GM23248 (cell line): ENCODE results near the gene TSPAN9. TPM values are rescaled to one million over a fixed set of nuclear protein-coding genes. Genes with fewer than 3 reads are reported as not detected.

Experiments
- DNase-seq: peaks from one replicate; pipeline ENCODE4 v3.0.0-alpha.2; 2015
- H2AFZ ChIP-seq: fragments of 200-600 bp; sonication (generic); 2 replicates; pipeline ENCODE4 v1.6.1; 2016; ENCODE audit warnings: antibody characterized with exemption
- H3F3A ChIP-seq: fragments of 200-600 bp; sonication (generic); 2 replicates; pipeline ENCODE4 v1.6.1; 2016; ENCODE audit warnings: mild to moderate bottlenecking, antibody characterized with exemption, mixed run types; ENCODE audit not compliant: insufficient read depth
- H3K27ac ChIP-seq: fragments of 200-600 bp; sonication (generic); 2 replicates; pipeline ENCODE4 v1.5.1; 2016; ENCODE audit warnings: mild to moderate bottlenecking
- H3K27me3 ChIP-seq: fragments of 200-600 bp; sonication (generic); replicated peaks from 2 replicates; pipeline ENCODE4 v1.6.1; 2016; ENCODE audit warnings: mild to moderate bottlenecking; ENCODE audit not compliant: insufficient read depth
- H3K36me3 ChIP-seq: fragments of 200-600 bp; sonication (generic); 2 replicates; pipeline ENCODE4 v1.6.1; 2016; ENCODE audit warnings: low read depth, mild to moderate bottlenecking
- H3K4me1 ChIP-seq: fragments of 200-600 bp; sonication (generic); 2 replicates; pipeline ENCODE4 v1.6.1; 2016; ENCODE audit warnings: mild to moderate bottlenecking; ENCODE audit not compliant: insufficient read depth
- H3K4me2 ChIP-seq: fragments of 200-600 bp; sonication (generic); one replicate; pipeline ENCODE4 v1.6.1; 2016; ENCODE audit warnings: mild to moderate bottlenecking; ENCODE audit not compliant: unreplicated experiment
- H3K4me3 ChIP-seq: fragments of 200-600 bp; sonication (generic); 2 replicates; pipeline ENCODE4 v1.5.1; 2016; ENCODE audit warnings: mild to moderate bottlenecking
- H3K79me2 ChIP-seq: fragments of 200-600 bp; sonication (generic); 2 replicates; pipeline ENCODE4 v1.6.1; 2016; ENCODE audit warnings: mild to moderate bottlenecking; ENCODE audit not compliant: insufficient read depth
- H3K9ac ChIP-seq: fragments of 200-600 bp; sonication (generic); 2 replicates; pipeline ENCODE4 v1.6.1; 2016; ENCODE audit warnings: mild to moderate bottlenecking
- H3K9me2 ChIP-seq: fragments of 200-600 bp; sonication (generic); 2 replicates; pipeline ENCODE4 v1.6.1; 2016; ENCODE audit warnings: mixed run types, mild to moderate bottlenecking, moderate library complexity; ENCODE audit not compliant: insufficient read depth
- H3K9me3 ChIP-seq: fragments of 200-600 bp; sonication (generic); one replicate; pipeline ENCODE4 v1.6.1; 2017; ENCODE audit warnings: low read depth
- H4K20me1 ChIP-seq: fragments of 200-600 bp; sonication (generic); 2 replicates; pipeline ENCODE4 v1.6.0; 2016; ENCODE audit not compliant: insufficient read depth
- EZH2 ChIP-seq: fragments of 200-600 bp; sonication (generic); IDR thresholded peaks from 2 replicates; pipeline ENCODE4 v1.6.1; 2018; ENCODE audit warnings: antibody characterized with exemption, mild to moderate bottlenecking; ENCODE audit not compliant: insufficient read depth, poor library complexity, severe bottlenecking
- EZH2phosphoT487 ChIP-seq: fragments of 200-600 bp; sonication (generic); IDR thresholded peaks from 2 replicates; pipeline ENCODE4 v1.6.1; 2018; ENCODE audit warnings: antibody characterized with exemption, moderate library complexity, mild to moderate bottlenecking, low read depth; ENCODE audit not compliant: insufficient read depth
- WGBS, 2 experiments: methylation state at CpG; one replicate each; pipeline ENCODE4 v1.1.6; 2015 to 2017; ENCODE audit warnings: low lambda C conversion rate in 2 of 2, low coverage in 1 of 2; ENCODE audit errors: missing lambda C conversion rate in 2 of 2; 5-methylcytosine and 5-hydroxymethylcytosine counted together
- in situ Hi-C: fragments of 300-500 bp; cut with MboI; formaldehyde crosslinking; loops from 2 replicates; pipeline ENCODE4 v1.15.0; 2020
- polyA plus RNA-seq: library from polyadenylated mRNA; unstranded; fragments of >200 nt; fragmentation: Nextera tagmentation; extraction: Ambion mirVana; gene quantifications from 2 replicates; pipeline ENCODE4 v1.2.1, GENCODE V29; 2016
- total RNA-seq: library from RNA; depleted of rRNA; stranded (reverse); fragments of >200 nt; shearing (Covaris generic); gene quantifications from 2 replicates; pipeline ENCODE4 v1.2.3, GENCODE V29; 2014

Gene TSPAN9
- total and polyA plus RNA-seq, 2 experiments from 2014 or later: 9.5 to 14.4 TPM

- no peak for DNase-seq
- H3K9ac ChIP-seq: no peak overlapping the region
- H3K4me3 ChIP-seq: no peak overlapping the region
- peaks cover 9% of the 10 kb centered on the region; the same call in 1 of the 2 replicates for H3F3A ChIP-seq
- H3K9me3 ChIP-seq: no peaks in the 10 kb centered on the region
- in situ Hi-C loops: no loop called here
- TF ChIP-seq EZH2 (no peak), EZH2phosphoT487 (no peak)
- 97 to 98% methylated on average over 5 of the region's 5 CpGs for WGBS, 2 experiments
- no peaks in the 10 kb centered on the region for H4K20me1 ChIP-seq
- peaks cover 23% of the 10 kb centered on the region for H3K4me1 ChIP-seq
- H3K9me2 ChIP-seq: no peaks in the 10 kb centered on the region
- H3K27me3 ChIP-seq: no peaks in the 10 kb centered on the region
- no peaks in the 10 kb centered on the region for H3K36me3 ChIP-seq
- no peak overlapping the region for H3K4me2 ChIP-seq
- H2AFZ ChIP-seq: no peak overlapping the region
- H3K79me2 ChIP-seq: no peaks in the 10 kb centered on the region
- no peak overlapping the region for H3K27ac ChIP-seq
Measured at GRCh38 chr12:3216097-3216496, 138.9 kb downstream of the TSPAN9 start.

- 66 to 68% methylated on average over 12 of the region's 12 CpGs for WGBS, 2 experiments
- H3K9me2 ChIP-seq: no peaks in the 10 kb centered on the region
- peak overlapping the region; percentile 11; the same call in 1 of the 2 replicates for H3K27ac ChIP-seq
- H3K27me3 ChIP-seq: no peaks in the 10 kb centered on the region
- H3K79me2 ChIP-seq: no peaks in the 10 kb centered on the region
- no peaks in the 10 kb centered on the region for H4K20me1 ChIP-seq
- H3K4me1 ChIP-seq: peaks cover 23% of the 10 kb centered on the region
- no peaks in the 10 kb centered on the region for H3K36me3 ChIP-seq
- DNase-seq: peak; percentile 91
- H3F3A ChIP-seq: peaks cover 9% of the 10 kb centered on the region; the same call in 1 of the 2 replicates
- no peak overlapping the region for H2AFZ ChIP-seq
- H3K4me2 ChIP-seq: no peak overlapping the region
- H3K9ac ChIP-seq: no peak overlapping the region
- no peak for TF ChIP-seq EZH2phosphoT487
- no peak for TF ChIP-seq EZH2
- H3K9me3 ChIP-seq: no peaks in the 10 kb centered on the region
- in situ Hi-C loops: no loop called here
- no peak overlapping the region for H3K4me3 ChIP-seq
Measured at GRCh38 chr12:3216726-3217682, 139.8 kb downstream of the TSPAN9 start.

GRCh38 chr12:3217683-3218079 lies 140.5 kb downstream of the TSPAN9 start:
- Histone ChIP-seq H3K4me1 (peaks cover 23% of the 10 kb centered on the region), H3K4me3 (no peak overlapping the region), H3K36me3 (no peaks in the 10 kb centered on the region), H2AFZ (no peak overlapping the region), H3F3A (peaks cover 9% of the 10 kb centered on the region; the same call in 1 of the 2 replicates), H3K9me3 (no peaks in the 10 kb centered on the region), H3K9me2 (no peaks in the 10 kb centered on the region), H3K27me3 (no peaks in the 10 kb centered on the region), H3K4me2 (no peak overlapping the region), H3K9ac (no peak overlapping the region), H3K27ac (peak overlapping the region; percentile 11; the same call in 1 of the 2 replicates), H3K79me2 (no peaks in the 10 kb centered on the region), H4K20me1 (no peaks in the 10 kb centered on the region)
- no peak for TF ChIP-seq EZH2
- no peak for TF ChIP-seq EZH2phosphoT487
- WGBS, 2 experiments: 94 to 98% methylated on average over 4 of the region's 4 CpGs
- DNase-seq: no peak
- in situ Hi-C loops: no loop called here

GRCh38 chr12:3218228-3219171 lies 141.3 kb downstream of the TSPAN9 start:
- peak; percentile 88 for DNase-seq
- TF ChIP-seq EZH2phosphoT487: no peak
- H3F3A ChIP-seq: peaks cover 9% of the 10 kb centered on the region; the same call in 1 of the 2 replicates
- 30 to 35% methylated on average over 18 to 19 of the region's 19 CpGs for WGBS, 2 experiments
- no peaks in the 10 kb centered on the region for H3K79me2 ChIP-seq
- no peak overlapping the region for H3K9ac ChIP-seq
- H3K9me2 ChIP-seq: no peaks in the 10 kb centered on the region
- no peaks in the 10 kb centered on the region for H4K20me1 ChIP-seq
- H2AFZ ChIP-seq: no peak overlapping the region
- in situ Hi-C loops: no loop called here
- H3K4me1 ChIP-seq: peaks cover 23% of the 10 kb centered on the region
- H3K27me3 ChIP-seq: no peaks in the 10 kb centered on the region
- H3K9me3 ChIP-seq: no peaks in the 10 kb centered on the region
- H3K27ac ChIP-seq: 0 out of 2 replicates have a peak overlapping the region, but pooled peaks have one; percentile 19
- no peaks in the 10 kb centered on the region for H3K36me3 ChIP-seq
- H3K4me2 ChIP-seq: peak overlapping the region; percentile 41
- H3K4me3 ChIP-seq: no peak overlapping the region
